Measurements from ENCODE around the gene GNAT3.

Gene GNAT3

GRCh38 chr7:80417211-80417793 lies 94.6 kb downstream of the GNAT3 start:
- no peak for DNase-seq (ENCODE audit: low spot score)

GRCh38 chr7:80415522-80415921 lies 96.3 kb downstream of the GNAT3 start:
- no peak for DNase-seq (ENCODE audit: low spot score)

GRCh38 chr7:80415114-80415513 lies 96.8 kb downstream of the GNAT3 start:
- DNase-seq (ENCODE audit: low spot score) = no peak

GRCh38 chr7:80414331-80414730 lies 97.5 kb downstream of the GNAT3 start:
- DNase-seq (ENCODE audit: low spot score) = no peak

- DNase-seq (ENCODE audit: low spot score) = no peak
Observed at GRCh38 chr7:80413383-80413945, 98.4 kb downstream of the GNAT3 start.

GRCh38 chr7:80412842-80413241 lies 99.0 kb downstream of the GNAT3 start:
- DNase-seq (ENCODE audit: low spot score) = no peak

GRCh38 chr7:80411621-80412020 lies 100.2 kb downstream of the GNAT3 start:
- DNase-seq (ENCODE audit: low spot score) = peak; percentile 16

- no peak for DNase-seq (ENCODE audit: low spot score)
Observed at GRCh38 chr7:80410081-80410480, 101.8 kb downstream of the GNAT3 start.
